Heart left ventricle (tissue), 13 donors: ENCODE measurements around the gene ERFL.

Experiments used
- CTCF ChIP-seq, 12 donors: fragments of 200-600 bp; sonication (generic) in 4 of 12; IDR thresholded peaks; one replicate each; pipeline versions ENCODE4 v1.5.0 to v1.8.0; 2018 to 2022; ENCODE audit warnings: antibody characterized with exemption in 12 of 12, mild to moderate bottlenecking in 5 of 12
- POLR2A ChIP-seq, 2 donors: fragments of 450-650 bp; IDR thresholded peaks; one replicate each; pipeline ENCODE4 v1.6.1; 2017; ENCODE audit warnings: antibody characterized with exemption in 2 of 2, mild to moderate bottlenecking in 2 of 2, moderate library complexity in 2 of 2
- donor health status: ischemic (EF 13 %, LVEDD 7.1; RV severe dilation, severe dysfunction).
- donor health status: DM: no; HTN: yes; CAD: no.
- donor health status: DM: no; HTN: no; CAD: no.
- donor health status: ischemic (EF 25% LVEDD 6.9; RV normal size, moderate dysfunction).
- donor health status: ischemic (EF 25% LVEDD 5.7; RV mildly dilated, moderate dysfunction).
- donor health status: ischemic (EF 35%, LVEDD 5.7; RV mildly dilated, moderate dysfunction).
- donor health status: nonischemic (EF 11% LVEDD 7.7; RV severe dilation, severe dysfunction).
- donor health status: DM: yes; HTN: yes; CAD: no.
- donor health status: PGD.
- donor health status: ischemic (EF 29% LVEDD 5.4; RV normal size, mild dysfunction).
- donor health status: nonischemic (EF 23%, LVEDD 6.1; RV moderate dilation, normal function).

GRCh38 chr19:41861846-41862245 lies 66.4 kb downstream of the ERFL start:
- no peak for TF ChIP-seq CTCF (IDR thresholded peaks at IDR 0.05)
- TF ChIP-seq POLR2A (IDR thresholded peaks at IDR 0.05), result no peak
